Upper lobe of left lung (tissue), 4 donors: Measurements from ENCODE around the gene CHCHD2.

Experiments used
- EP300 ChIP-seq, 4 donors: sonication (generic); formaldehyde crosslinking; IDR thresholded peaks; one replicate each; pipeline ENCODE4 v1.5.1; 2017; ENCODE audit warnings: antibody characterized with exemption in 4 of 4, control low read depth in 2 of 4
- POLR2A ChIP-seq, 4 donors: fragments of 450-650 bp; IDR thresholded peaks; one replicate each; pipeline ENCODE4 v1.5.1; 2016 to 2017; ENCODE audit warnings: antibody characterized with exemption in 4 of 4, mild to moderate bottlenecking in 2 of 4
- POLR2AphosphoS5 ChIP-seq, 2 donors: sonication (generic); formaldehyde crosslinking; IDR thresholded peaks; one replicate each; pipeline ENCODE4 v1.5.1; 2017; ENCODE audit warnings: antibody characterized with exemption in 2 of 2
- TF ChIP-seq, protein P1 (sequence below), 6 experiments: fragments of 450-650 bp in 4 of 6; fragments of 200-600 bp in 2 of 6; sonication (generic) in 2 of 6; IDR thresholded peaks; one replicate each; pipeline ENCODE4 v1.5.1; 2016 to 2019; ENCODE audit warnings: antibody characterized with exemption in 6 of 6

DNA sequence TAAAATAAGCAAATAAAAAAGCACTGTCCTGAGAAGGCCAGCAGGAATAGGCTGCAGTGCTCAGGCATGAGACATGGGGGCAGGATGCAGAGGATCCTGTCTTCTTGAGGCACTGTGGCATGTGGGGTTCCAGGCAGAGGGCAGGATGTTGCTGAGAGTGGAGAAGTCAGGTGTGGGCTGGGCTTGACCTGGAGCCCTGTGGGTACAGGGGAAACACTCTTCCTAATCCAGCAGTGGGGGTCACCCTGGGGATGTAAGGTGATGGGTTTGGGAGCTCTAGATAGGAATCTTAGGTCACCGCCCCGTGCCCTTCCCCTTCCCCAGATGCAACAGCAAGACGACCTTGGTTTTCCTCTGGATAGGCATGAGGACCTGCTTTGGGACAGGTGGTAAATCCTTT, 28.6 kb downstream of the CHCHD2 start:
- TF ChIP-seq, protein P1, sequence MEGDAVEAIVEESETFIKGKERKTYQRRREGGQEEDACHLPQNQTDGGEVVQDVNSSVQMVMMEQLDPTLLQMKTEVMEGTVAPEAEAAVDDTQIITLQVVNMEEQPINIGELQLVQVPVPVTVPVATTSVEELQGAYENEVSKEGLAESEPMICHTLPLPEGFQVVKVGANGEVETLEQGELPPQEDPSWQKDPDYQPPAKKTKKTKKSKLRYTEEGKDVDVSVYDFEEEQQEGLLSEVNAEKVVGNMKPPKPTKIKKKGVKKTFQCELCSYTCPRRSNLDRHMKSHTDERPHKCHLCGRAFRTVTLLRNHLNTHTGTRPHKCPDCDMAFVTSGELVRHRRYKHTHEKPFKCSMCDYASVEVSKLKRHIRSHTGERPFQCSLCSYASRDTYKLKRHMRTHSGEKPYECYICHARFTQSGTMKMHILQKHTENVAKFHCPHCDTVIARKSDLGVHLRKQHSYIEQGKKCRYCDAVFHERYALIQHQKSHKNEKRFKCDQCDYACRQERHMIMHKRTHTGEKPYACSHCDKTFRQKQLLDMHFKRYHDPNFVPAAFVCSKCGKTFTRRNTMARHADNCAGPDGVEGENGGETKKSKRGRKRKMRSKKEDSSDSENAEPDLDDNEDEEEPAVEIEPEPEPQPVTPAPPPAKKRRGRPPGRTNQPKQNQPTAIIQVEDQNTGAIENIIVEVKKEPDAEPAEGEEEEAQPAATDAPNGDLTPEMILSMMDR (IDR thresholded peaks at IDR 0.05) = no peak
- TF ChIP-seq EP300 (IDR thresholded peaks at IDR 0.05) = no peak
- TF ChIP-seq POLR2AphosphoS5 (IDR thresholded peaks at IDR 0.05) = no peak
- no peak for TF ChIP-seq POLR2A (IDR thresholded peaks at IDR 0.05)
